Gastrocnemius medialis (tissue), 4 donors: Measurements from ENCODE around the gene RING1.

Experiments
- CTCF ChIP-seq, 5 experiments: fragments of 450-650 bp in 3 of 5; fragments of 200-600 bp in 2 of 5; sonication (generic) in 2 of 5; IDR thresholded peaks in 4 of 5; conservative IDR thresholded peaks in 1 of 5; 1 replicate in 4 of 5; 2 replicates in 1 of 5; pipeline ENCODE4 v1.5.1; 2016 to 2019; ENCODE audit warnings: antibody characterized with exemption in 5 of 5, mild to moderate bottlenecking in 3 of 5, moderate library complexity in 3 of 5
- POLR2A ChIP-seq, 2 donors: fragments of 450-650 bp; IDR thresholded peaks; one replicate each; pipeline ENCODE4 v1.6.1; 2017; ENCODE audit warnings: antibody characterized with exemption in 2 of 2, mild to moderate bottlenecking in 2 of 2, moderate library complexity in 2 of 2

- no peak for TF ChIP-seq CTCF (IDR thresholded peaks at IDR 0.05 in 4 of 5, conservative IDR thresholded peaks at IDR 0.05 in 1 of 5)
- no peak for TF ChIP-seq POLR2A (IDR thresholded peaks at IDR 0.05)
Observed at GRCh38 chr6:33198853-33199436, 9.4 kb upstream of the RING1 start.
